GM21381 (cell line): Measurements from ENCODE around the gene CRYBG3.

Source experiments
- ATAC-seq: cut with Tn5 transposase; IDR thresholded peaks from one replicate; pipeline ENCODE4 v1.9.1; 2021; ENCODE audit warnings: mild to moderate bottlenecking, moderate library complexity; ENCODE audit not compliant: unreplicated experiment

CRYBG3 gene

DNA sequence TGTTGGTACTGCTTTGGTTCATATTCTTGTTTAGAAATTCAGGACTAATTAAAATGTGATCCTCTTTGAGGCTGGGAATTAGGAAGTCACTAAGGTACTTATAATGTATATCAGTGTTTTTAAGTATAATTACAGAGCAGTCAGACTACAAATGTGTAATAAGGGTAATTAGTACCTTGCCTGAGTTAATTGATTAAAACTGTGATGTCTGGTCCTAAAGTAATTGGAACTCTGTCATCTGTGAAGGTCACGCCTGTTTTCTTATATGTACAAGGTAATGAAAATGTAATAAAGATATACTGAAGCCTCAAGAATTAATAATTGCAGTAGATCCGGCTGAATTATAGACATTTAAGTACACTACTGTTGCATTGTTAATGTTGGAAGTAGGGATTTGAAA lies 117.6 kb downstream of the CRYBG3 start:
- ATAC-seq, result no peak

DNA sequence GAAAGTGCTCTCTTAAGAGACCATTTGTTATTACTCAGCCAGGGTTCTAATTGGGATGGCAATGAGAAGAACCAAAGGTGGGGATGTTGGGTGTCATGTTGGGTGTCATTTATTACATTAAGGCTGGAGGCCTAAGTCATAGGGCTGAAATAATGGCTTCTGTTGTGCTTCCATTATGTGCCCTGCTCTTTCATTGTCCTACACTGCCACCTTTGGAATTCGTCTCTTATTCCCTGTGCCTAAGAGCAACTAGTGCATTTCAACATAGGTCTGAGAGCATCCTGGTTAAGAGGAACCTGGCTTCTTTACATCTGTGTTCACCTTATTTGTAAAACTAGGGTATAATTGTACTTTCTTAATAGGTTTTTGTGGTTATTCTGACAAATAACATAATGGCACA lies 118.2 kb downstream of the CRYBG3 start:
- no peak for ATAC-seq

DNA sequence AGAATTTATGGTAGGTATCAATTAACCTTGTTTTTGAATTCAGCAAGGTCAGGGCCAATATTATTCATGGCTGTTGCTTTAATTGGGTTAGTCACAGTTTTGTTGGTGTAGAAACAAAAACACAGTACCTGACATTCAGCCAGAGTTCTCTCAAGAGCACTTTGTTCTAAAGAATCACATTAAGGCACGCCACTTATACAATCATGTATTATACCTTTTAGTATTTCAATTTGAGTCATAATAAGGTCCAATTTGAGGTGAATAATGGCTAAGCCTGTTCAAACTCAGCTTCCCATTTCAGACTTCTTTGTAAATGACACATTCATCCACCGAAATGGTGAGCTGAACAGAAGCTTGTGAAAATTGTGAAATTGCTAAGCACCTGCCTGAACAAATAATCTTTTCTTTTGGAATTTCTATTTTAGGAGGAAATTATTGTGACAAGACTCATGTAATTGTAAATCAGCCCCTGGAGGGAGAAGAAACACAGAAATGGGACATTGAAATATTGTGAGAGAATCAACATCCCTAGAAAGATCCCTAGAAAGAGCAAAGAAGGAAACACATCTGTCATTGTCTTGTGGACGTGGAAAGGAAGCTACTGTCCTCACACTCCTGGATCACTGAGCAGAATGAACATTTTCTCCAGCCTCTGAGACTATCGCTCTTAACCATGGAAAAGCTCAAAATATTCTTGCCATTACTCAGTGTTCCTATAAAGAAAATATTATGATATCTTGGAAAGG lies 121.2 kb downstream of the CRYBG3 start:
- no peak for ATAC-seq

DNA sequence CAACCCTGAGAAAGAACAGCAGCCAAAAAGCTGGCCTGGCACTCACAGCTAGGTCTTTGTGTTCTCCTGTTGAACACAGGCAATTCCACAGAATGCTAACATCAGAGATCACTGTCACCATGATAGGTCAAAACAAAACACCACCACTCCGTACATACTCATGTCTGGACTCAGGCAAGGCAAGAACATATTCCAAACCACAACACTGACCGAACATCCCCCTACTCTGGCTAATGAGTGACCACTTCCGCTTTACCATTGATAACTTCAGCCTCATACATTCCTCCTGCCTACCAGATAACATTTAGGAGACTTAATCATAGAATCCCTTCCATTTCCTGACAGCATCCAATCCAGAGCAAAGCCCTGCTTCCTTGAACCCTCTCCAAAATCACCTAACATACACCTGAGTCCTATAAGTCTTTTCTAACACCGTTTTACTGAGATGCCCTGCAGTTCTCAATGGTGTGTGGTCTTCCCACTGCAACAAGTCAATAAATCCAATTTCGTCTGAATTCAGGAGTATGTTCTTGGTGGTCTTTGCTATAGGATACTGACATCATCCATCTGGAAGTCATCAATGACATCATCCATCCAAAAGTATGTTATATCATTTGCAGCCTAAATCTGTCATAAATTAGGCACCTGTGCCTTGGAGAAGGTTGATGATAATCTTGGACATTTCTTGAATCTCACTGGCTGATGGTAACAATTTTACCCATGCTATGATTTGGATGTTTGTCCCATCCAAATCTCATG lies 126.7 kb downstream of the CRYBG3 start:
- ATAC-seq, result no peak

DNA sequence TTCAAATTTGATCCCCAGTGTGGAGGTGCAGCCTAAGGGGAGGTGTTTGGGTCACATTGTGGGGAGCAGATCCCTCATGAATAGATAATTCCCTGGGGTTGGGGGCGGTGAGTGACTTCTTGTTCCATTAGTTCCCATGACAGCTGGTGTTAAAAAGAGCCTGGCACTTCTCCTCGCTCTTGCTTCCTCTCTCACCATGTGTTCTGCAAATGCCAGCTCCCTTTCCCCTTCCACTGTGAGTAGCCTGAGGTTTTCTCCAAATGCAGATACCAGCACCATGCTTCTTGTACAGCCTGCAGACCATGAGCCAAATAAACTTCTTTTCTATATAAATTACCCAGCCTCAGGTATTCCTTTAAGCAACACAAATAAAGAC lies 127.3 kb downstream of the CRYBG3 start:
- ATAC-seq, result no peak

DNA sequence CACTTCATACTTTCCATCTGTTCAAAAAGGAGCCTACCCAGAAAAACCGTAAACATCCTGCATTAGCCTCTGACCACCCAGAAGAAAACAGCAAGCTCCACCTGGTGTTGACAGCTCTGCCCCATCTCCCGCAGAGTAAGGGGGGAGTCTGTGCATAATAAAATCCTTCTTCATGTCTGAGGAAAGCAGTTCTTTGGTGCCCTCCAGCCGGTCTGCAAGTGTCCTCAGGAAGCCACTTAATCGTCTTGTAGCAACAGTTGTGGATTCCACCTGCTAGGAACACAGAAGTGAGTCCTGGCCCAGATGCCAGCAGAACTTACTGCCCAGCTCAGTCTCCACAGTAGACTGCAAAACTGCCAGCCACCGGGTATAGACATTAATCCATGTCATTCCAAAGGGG lies 127.9 kb downstream of the CRYBG3 start:
- ATAC-seq, result no peak

DNA sequence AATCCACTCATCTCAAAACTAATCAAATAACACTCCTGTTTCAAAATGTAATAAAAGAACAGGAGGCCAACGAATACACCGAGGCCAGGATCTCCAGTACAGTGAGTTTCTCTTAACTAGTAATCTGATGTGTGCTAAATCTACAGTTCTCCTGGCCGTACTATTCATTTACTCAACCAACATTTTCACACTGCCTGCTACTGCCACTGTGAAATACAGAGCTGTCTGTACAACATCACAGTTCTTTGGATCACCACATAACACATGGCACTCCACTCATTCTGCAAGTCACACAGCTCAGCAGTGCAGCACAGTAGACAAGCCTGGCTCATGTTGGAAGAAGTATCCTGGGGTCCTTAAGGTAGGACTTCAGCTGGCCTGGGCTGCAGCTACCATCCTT lies 128.5 kb downstream of the CRYBG3 start:
- ATAC-seq, result no peak

DNA sequence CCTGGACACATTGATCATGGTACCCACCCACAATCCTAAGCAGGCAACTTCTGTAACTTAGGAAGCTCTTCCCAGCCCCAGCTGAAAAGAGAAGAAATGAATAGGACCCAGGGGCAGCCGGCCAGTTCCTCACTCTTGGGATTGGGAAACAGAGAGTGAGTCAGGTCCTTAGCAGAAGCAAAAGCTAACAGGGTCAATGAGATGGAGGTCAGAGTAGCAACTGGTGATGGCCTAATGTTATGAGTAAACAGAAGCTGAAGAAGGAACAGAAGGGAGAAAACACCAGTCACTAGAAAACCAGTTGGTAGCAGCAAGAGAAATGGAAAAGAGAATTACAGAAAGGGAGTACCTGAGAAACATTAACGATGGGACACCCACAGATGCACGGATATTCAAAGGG lies 130.5 kb downstream of the CRYBG3 start:
- no peak for ATAC-seq

DNA sequence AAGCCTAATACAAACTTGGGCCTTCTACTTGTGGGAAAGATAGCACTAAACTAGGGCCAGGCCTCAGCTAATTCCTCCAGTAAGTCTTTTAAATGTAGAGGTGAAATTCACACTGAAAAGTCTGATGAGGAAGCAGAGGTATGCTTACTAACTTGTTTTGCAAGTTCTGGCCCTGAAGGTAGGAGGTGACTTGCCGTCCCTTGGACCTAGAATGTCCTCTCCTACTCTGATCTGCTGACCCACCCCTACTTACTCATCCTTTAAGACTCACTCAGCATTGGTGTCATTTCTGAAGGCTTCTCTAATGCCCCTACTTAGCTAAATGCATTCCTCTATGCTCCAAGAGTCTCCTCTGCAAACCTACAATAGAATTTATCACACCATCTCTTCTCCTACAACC lies 131.1 kb downstream of the CRYBG3 start:
- no peak for ATAC-seq

DNA sequence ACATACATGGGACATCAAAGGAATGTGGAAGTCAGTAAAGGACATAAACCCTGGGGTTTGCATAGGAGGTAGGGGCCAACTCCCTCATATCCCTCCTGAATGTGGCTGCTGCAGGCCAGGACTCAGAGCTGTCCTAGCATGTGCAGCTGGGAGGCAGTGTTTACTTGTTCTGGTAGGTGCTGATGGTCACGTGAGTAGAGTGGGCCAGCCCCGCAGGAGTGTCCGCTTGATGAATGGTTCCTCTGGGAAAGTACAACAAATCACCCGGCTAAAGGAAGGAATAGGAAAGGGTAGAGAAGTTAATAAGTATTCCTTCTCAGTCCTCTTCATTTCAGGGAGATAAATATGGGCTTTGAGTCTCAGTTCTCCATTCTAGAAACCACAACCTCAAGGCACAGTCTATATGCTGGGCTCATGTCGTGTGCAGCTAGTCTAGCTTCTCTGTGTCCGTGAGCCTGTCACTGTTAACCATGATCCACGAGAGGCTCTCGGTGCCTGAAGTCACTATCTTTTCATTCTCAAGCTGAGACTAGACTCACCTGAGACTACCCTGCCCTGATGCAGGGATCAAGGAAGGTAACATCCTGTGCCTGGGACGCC lies 132.5 kb downstream of the CRYBG3 start:
- no peak for ATAC-seq

DNA sequence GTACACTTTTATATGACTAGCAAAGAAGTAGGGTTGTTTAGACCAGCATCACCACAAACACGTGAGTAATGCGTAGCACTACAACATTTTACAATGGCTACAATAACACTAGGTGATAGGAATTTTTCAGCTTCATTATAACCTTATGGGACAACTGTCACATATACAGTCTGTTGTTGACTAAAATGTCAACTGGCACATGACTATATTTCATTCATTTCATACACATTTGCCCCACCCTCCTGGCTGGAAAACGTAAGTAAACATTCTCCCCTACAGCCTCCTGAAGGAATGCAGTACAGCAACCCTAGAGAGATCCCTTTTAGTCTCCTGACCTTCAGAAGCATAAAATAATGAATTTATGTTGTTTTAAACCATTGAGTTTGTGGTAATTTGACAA lies 134.2 kb downstream of the CRYBG3 start:
- ATAC-seq, result no peak

DNA sequence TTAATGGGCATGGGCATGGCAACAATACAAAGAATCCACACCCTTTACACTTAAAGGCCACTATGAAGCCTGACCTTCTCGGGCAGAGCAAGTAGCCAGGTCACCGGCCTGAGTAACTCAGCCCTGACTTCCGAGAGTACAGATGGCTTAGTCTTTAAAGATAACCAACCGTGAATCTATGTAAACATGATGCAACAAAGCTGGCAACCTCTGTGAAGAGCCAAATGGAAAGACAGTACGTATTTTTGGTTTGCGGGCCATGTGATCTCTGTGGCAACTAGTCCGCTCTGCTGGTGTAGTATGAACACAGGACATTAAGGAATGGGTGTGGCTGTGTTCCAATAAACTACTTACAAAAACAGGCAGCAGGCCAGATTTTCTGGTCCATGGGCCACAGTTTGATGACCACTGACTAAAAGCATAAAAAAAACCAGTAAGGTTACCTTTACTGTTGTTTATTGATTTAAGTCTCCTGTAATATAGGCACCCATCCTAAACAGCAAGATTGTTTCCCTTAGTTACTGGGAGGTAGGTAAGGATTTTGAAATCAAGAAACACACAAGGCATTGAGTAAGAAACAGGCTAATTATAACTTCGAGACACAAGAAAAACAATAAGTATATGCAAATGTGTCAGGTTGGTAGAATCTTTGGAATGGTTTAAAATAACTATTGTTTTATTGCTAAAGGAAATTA lies 136.0 kb downstream of the CRYBG3 start:
- no peak for ATAC-seq

DNA sequence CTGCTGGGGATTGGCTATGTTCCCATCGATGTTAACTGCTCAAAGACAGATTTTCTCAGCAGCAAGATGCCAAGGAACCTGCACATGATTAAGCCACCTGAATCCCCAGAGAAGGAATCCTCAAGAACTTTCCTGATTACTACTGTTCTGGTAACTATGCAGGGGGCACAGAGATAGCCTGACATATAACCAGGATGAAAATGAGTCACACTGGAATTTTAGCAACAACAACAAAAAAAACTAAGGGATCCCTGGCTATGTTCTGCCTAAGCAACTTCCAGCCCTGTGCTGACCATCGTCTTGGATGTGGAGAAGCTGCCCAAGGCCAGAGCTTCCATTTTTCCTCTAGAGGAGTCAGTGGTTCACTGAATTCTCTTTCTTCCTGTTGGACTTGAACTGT lies 136.6 kb downstream of the CRYBG3 start:
- ATAC-seq, result no peak

DNA sequence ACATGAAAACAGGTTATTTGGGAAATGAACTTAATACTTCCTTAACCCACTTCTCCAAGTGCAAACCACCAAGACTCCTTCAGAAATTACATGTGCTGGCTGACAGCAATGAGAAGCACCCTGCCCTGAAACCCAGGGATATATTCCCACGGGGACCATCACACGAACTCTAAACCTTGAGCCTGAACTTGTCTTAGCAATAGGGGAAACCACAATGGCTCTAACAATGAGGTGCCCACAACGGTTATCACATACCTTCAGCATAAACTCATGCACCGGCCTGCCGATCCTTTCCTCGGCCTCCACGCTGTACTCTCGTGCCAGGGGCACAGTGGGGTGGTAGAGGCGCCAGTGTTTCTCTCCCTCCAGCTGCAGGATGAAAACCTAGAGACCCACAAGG lies 137.0 kb downstream of the CRYBG3 start:
- ATAC-seq, result no peak

DNA sequence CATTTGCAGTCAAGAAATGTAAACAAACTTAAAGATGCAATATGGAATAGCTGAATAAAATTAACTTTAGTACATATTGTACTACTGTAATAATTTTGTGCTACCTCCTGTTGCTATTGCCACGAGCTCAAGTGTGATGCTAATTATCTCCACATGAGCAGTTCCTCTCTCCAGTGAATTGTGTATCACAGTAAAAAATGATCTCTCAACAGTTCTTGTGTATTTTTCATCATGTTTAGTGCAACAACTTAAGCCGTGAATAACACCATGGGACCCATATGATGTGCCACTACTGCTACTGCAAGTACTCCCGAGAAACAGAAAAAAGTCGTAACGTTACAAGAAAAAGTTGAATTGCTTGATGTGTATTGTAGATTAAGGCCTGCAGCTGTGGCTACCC lies 138.1 kb downstream of the CRYBG3 start:
- ATAC-seq, result no peak

DNA sequence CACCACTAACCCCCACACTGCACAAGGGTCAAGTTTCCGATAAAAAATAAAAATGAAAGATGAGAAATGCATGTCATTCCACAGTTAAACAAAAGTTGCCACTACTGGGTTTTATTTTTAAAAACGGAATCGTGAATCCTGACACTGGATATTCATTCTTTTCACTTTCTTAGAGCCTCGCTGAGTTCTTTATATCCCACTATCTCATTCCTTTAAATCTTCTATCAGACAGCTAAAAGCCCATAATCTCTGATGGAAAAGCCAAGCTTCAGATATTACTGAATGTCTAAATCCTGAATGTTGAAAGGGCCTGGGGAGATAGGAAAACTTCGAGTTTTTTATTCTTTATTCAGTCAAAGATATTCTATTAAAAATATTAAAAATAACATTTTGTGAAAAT lies 138.7 kb downstream of the CRYBG3 start:
- no peak for ATAC-seq

DNA sequence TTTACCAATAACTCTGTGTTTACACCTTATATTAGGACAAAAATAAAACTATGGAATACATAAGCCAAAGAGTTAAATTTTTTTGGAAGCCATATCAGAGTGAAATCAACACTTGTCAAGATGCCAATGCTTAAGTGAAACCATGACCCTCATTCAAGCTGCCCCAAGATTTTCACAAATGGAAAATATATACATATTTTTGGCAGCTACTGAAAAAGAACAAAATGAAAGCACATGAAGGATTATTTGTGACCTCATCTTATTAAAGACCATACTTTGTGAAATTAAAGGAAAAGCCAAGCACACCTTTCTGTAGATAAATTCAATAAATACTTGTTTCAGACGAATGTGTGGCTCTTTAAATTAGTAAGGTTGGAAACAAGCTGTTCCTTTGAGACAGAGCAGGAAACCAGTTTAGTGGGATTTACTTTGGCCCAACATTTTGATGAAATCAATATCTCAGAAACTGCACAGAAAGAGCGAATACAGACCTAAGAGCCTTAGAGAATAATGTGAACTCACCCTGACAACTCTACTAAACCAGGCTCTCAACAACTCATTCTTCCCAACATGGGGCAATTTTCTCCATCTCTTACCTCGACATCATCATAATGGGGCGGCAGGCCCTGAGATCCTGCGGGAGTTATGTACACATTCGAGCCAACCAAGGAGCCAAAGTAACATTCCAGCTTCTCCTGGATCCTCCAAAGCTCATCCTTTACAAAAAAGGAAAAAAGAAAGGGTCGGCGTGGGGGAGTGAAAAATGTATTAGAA lies 139.4 kb downstream of the CRYBG3 start:
- ATAC-seq, result no peak

DNA sequence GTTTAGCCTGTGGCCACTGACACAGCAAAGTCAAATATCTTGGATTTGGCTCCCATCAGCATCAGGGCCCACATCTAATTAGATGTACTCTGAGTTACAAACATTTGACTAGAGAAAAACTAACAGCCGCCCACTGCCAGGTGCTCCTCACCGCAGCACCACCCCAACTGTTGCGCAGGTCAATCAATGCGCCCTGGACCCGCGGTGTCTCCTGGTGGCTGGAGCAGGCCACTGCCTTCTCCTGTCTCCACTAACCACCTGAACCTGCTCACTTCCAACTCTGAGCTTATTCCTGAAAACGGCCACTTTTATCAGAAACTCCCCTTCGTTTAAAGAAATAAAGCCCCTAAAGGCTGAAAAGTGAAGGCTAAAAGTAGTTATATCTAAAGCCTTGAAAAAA lies 146.2 kb downstream of the CRYBG3 start:
- no peak for ATAC-seq

DNA sequence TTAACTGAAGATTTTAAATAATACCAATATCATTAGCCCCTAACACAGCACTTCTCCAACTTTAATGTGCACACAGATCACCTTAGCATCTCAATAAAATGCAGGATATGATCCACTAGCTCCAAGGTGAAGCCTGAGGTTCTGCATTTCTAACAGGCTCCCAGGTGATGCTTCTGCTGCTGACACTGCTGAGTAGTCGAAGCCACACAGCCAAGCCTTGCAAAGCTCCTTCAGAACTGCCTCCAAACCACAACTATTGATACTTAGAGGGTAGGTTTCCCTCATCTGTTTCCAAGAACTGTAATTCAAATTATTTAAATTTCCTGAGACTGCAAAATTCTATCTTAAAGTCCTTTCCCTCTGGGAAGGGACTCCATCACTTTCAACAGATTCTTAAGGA lies 146.6 kb downstream of the CRYBG3 start:
- no peak for ATAC-seq

DNA sequence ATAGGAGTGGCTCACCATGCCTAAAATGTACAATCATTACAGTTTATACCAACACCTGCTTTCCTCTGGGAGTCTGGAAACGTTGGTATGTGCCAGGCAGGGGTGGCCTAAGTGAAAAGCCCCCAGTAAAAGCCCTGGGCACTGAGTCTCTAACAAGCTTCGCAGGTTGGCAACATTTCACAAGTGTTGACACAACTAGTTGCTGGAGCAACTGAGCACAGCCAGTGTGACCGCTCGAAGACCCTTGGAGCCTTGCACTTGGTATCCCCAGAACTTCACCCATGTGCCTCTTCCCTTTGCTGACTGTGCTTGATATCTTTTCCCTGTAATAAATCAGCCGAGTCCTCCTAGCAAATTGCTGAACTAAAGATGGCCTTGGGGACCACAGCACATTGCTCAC lies 147.7 kb downstream of the CRYBG3 start:
- no peak for ATAC-seq

DNA sequence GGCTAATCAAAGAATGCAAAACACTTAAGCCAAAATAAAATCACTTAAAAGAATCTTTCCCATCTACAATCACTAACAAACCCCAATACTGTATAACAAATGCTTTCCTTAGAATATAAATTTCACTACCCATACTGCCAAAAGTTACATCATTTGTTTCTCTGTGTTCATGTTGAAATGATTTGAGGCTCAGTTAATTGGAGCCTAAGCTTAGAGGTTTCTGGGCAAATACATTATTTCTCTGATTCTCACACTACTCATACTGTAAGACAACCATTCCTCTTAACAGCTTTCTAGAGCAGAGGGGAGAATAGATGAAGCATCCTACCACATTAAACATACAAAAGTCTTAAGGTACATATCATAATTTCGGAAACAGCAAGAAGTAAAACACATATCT lies 148.3 kb downstream of the CRYBG3 start:
- no peak for ATAC-seq
